A549 (cell line): ENCODE results near the gene TTLL11. TPM values are rescaled to one million over a fixed set of nuclear protein-coding genes. Genes with fewer than 3 reads are reported as not detected.

Source experiments
- ATAC-seq, 2 experiments: fragments of 200-7000 bp in 1 of 2; fragments of >200 bp in 1 of 2; cut with Nextera tagmentation in 1 of 2; cut with Tn5 transposase in 1 of 2; 3 replicates each; pipeline versions ENCODE4 v1.8.0 to v1.9.1; 2018 to 2020; ENCODE audit warnings: mild to moderate bottlenecking in 1 of 2, moderate library complexity in 1 of 2
- CTCF ChIA-PET: fragments of 300-600 bp; sonication (Branson Sonifier 250); formaldehyde crosslinking; extraction: SDS; loops from one replicate; lab custom pipeline; 2021; ENCODE audit warnings: antibody characterized with exemption, inconsistent platforms; lab: Yijun Ruan, JAX
- POLR2A ChIA-PET: fragments of 350-600 bp; formaldehyde crosslinking; extraction: SDS; loops from one replicate; lab custom pipeline; 2021; ENCODE audit warnings: antibody characterized with exemption, inconsistent platforms; lab: Yijun Ruan, JAX
- DNase-seq, 2 experiments: peaks; one replicate each; pipeline versions ENCODE4 v3.0.0 to v3.0.0-alpha.2; 2011 to 2016; ENCODE audit warnings: low read depth in 1 of 2, low spot score in 1 of 2
- FAIRE-seq: peaks from 2 replicates; lab custom pipeline; 2011; peaks lifted over from hg19 to GRCh38; lab: Jason Lieb, UNC
- H3K27ac ChIP-seq, 2 experiments: fragments of >200 bp; sonication (Bioruptor Twin); formaldehyde crosslinking; 3 replicates each; pipeline ENCODE4 v1.5.1; 2016 to 2017
- H3K4me1 ChIP-seq: fragments of >200 bp; sonication (Bioruptor Twin); formaldehyde crosslinking; 3 replicates; pipeline ENCODE4 v1.6.1; 2016
- H3K4me2 ChIP-seq: fragments of >200 bp; sonication (Bioruptor Twin); formaldehyde crosslinking; 3 replicates; pipeline ENCODE4 v1.6.1; 2016
- H3K4me3 ChIP-seq: fragments of >200 bp; sonication (Bioruptor Twin); formaldehyde crosslinking; 3 replicates; pipeline ENCODE4 v1.5.1; 2016
- H3K9me3 ChIP-seq: fragments of >200 bp; sonication (Bioruptor Twin); formaldehyde crosslinking; 3 replicates; pipeline ENCODE4 v1.6.1; 2016
- BHLHE40 ChIP-seq: IDR thresholded peaks from 2 replicates; pipeline ENCODE4 v1.6.1; 2012; ENCODE audit warnings: low read depth, low read length, inconsistent platforms
- CBX2 ChIP-seq: fragments of 200-600 bp; sonication (generic); IDR thresholded peaks from 2 replicates; pipeline ENCODE4 v1.6.1; 2016; ENCODE audit warnings: low read depth, mild to moderate bottlenecking, borderline replicate concordance
- CBX8 ChIP-seq: fragments of 200-600 bp; sonication (generic); IDR thresholded peaks from 2 replicates; pipeline ENCODE4 v1.6.1; 2016
- CHD2 ChIP-seq: fragments of 150-350 bp; IDR thresholded peaks from 2 replicates; pipeline ENCODE4 v1.6.1; 2014; ENCODE audit warnings: low read length; ENCODE audit not compliant: partially characterized antibody
- EHF ChIP-seq: fragments of 250-450 bp; sonication (Bioruptor Pico); IDR thresholded peaks from 2 replicates; pipeline ENCODE4 v1.5.0; 2020; ENCODE audit warnings: mild to moderate bottlenecking
- FOXS1 ChIP-seq: fragments of 250-450 bp; sonication (Bioruptor Pico); IDR thresholded peaks from 2 replicates; pipeline ENCODE4 v1.5.0; 2020; ENCODE audit warnings: mild to moderate bottlenecking, moderate library complexity
- GATA3 ChIP-seq: IDR thresholded peaks from 2 replicates; pipeline ENCODE4 v1.6.1; 2012; ENCODE audit warnings: borderline replicate concordance
- HEYL ChIP-seq: fragments of 250-450 bp; sonication (Bioruptor Pico); IDR thresholded peaks from 2 replicates; pipeline ENCODE4 v1.8.0; 2021; ENCODE audit warnings: mild to moderate bottlenecking, moderate library complexity
- HOXA7 ChIP-seq: fragments of 250-450 bp; sonication (Bioruptor Pico); IDR thresholded peaks from 2 replicates; pipeline ENCODE4 v1.5.0; 2020; ENCODE audit warnings: mild to moderate bottlenecking, moderate library complexity
- HOXB13 ChIP-seq: fragments of 250-450 bp; sonication (Bioruptor Pico); IDR thresholded peaks from 2 replicates; pipeline ENCODE4 v1.5.0; 2020; ENCODE audit warnings: low read depth, mild to moderate bottlenecking, moderate library complexity
- JUNB ChIP-seq: fragments of >200 bp; sonication (Bioruptor Twin); formaldehyde crosslinking; IDR thresholded peaks from 2 replicates; pipeline ENCODE4 v1.6.1; 2016
- MAFK ChIP-seq: fragments of 450-650 bp; IDR thresholded peaks from 2 replicates; pipeline ENCODE4 v1.6.1; 2014; ENCODE audit not compliant: partially characterized antibody
- MYC ChIP-seq: IDR thresholded peaks from 2 replicates; pipeline ENCODE4 v1.6.1; 2012; ENCODE audit warnings: mild to moderate bottlenecking, inconsistent platforms, low read length, improper control_type of control experiment, borderline replicate concordance
- NPAS2 ChIP-seq: fragments of 250-450 bp; sonication (Bioruptor Pico); IDR thresholded peaks from 2 replicates; pipeline ENCODE4 v1.8.0; 2022; ENCODE audit warnings: mild to moderate bottlenecking, moderate library complexity, borderline replicate concordance
- NR3C1 ChIP-seq: fragments of >200 bp; sonication (Bioruptor Twin); formaldehyde crosslinking; IDR thresholded peaks from 3 replicates; pipeline ENCODE4 v1.6.1; 2017
- PHF8 ChIP-seq: fragments of 200-600 bp; sonication (generic); IDR thresholded peaks from 2 replicates; pipeline ENCODE4 v1.6.1; 2016; ENCODE audit warnings: low read depth, mild to moderate bottlenecking, antibody characterized with exemption, moderate library complexity, borderline replicate concordance
- POLR2AphosphoS2 ChIP-seq: conservative IDR thresholded peaks from 2 replicates; pipeline ENCODE4 v1.6.1; 2012; ENCODE audit warnings: low read length, improper control_type of control experiment, inconsistent platforms
- RCOR1 ChIP-seq: fragments of 150-350 bp; IDR thresholded peaks from 2 replicates; pipeline ENCODE4 v1.6.1; 2014; ENCODE audit warnings: antibody characterized with exemption, low read length, low read depth
- SMC3 ChIP-seq: fragments of >200 bp; sonication (Bioruptor Twin); formaldehyde crosslinking; IDR thresholded peaks from 3 replicates; pipeline ENCODE4 v1.6.1; 2018; ENCODE audit warnings: inconsistent platforms
- SREBF2 ChIP-seq: fragments of 450-650 bp; IDR thresholded peaks from 2 replicates; pipeline ENCODE4 v1.6.1; 2014; ENCODE audit warnings: mild to moderate bottlenecking, moderate library complexity
- TFCP2L1 ChIP-seq: fragments of 250-450 bp; sonication (Bioruptor Pico); IDR thresholded peaks from 2 replicates; pipeline ENCODE4 v1.5.0; 2021; ENCODE audit warnings: mild to moderate bottlenecking
- TP53 ChIP-seq: fragments of 250-450 bp; sonication (Bioruptor Pico); IDR thresholded peaks from 2 replicates; pipeline ENCODE4 v1.5.0; 2021; ENCODE audit warnings: mild to moderate bottlenecking, moderate library complexity
- ZC3H11A ChIP-seq: fragments of 450-650 bp; IDR thresholded peaks from 2 replicates; pipeline ENCODE4 v1.6.1; 2014; ENCODE audit warnings: antibody characterized with exemption, mild to moderate bottlenecking
- ZNF302 ChIP-seq: fragments of 250-450 bp; sonication (Bioruptor Pico); IDR thresholded peaks from 2 replicates; pipeline ENCODE4 v1.9.0; 2021; ENCODE audit warnings: inconsistent platforms, mild to moderate bottlenecking, moderate library complexity
- WGBS: methylation state at CpG from one replicate; pipeline ENCODE4 v1.1.6; 2017; ENCODE audit errors: missing lambda C conversion rate; 5-methylcytosine and 5-hydroxymethylcytosine counted together
- polyA plus RNA-seq, 4 experiments: library from polyadenylated mRNA; depleted of rRNA in 3 of 4; stranded (reverse); fragments of >200 nt; fragmentation: RNase III in 1 of 4; extraction: RNeasy Plus Mini Kit Qiagen cat#74134 plus additional on column Dnase treatment in 1 of 4; gene quantifications; 2 replicates in 3 of 4; 3 replicates in 1 of 4; pipeline ENCODE4 v1.2.3, GENCODE V29; 2011 to 2017
- TF ChIP-seq, protein P1 (sequence below): IDR thresholded peaks from 2 replicates; pipeline ENCODE4 v1.6.1; 2012
- TF ChIP-seq, protein P2 (sequence below): fragments of >200 bp; sonication (Bioruptor Twin); formaldehyde crosslinking; IDR thresholded peaks from 3 replicates; pipeline ENCODE4 v1.6.1; 2016

TTLL11 gene
- polyA plus RNA-seq, 2 of the 4 experiments (the other 2 are of a cell fraction) = 1.8 to 2.6 TPM

DNA sequence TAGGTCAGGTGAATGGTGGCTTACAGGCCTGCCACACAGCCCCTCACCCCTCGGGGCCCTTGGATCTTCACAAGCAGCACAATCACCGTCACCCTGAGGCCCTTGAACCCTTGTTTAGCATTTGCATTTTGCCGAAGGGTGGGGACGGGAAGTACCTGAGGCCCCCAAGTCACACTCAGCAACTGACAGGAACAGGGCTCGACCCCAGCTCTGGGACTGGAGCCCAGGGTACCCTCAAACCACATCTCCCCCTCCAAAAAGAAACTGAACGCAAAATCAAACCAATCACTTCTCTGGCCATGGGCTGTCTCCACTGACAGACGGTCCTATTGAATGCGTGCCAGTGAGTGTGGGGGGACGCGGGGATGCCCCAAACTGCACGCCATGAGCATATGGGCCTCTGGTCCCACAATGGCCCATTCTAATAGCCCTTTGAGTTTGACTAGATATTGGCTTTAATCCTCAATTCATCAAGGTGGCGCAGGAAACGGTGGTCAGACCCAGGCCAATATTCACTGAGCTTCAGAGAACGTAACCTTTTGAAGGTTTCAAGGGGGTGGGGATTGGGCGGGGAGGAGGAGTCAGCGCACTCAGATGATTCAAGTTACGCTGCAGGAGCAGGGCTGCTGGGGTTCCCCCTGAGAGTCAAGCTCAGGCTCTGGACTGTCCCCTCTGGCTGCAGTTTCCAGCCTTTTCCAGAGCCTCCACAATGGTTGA is 265.7 kb downstream of the TTLL11 start:
- Histone ChIP-seq H3K27ac (no peak overlapping the region), H3K4me1 (no peaks in the 10 kb centered on the region), H3K9me3 (no peaks in the 10 kb centered on the region), H3K4me3 (no peak overlapping the region), H3K4me2 (no peak overlapping the region)
- DNase-seq = no peak
- ChIA-PET POLR2A (no interaction called here), CTCF (no interaction called here)
- no peak for TF ChIP-seq FOXS1 (CRISPR knock-in tag)
- no peak for TF ChIP-seq TP53 (CRISPR knock-in tag)
- no peak for TF ChIP-seq GATA3
- TF ChIP-seq TFCP2L1 (CRISPR knock-in tag) = no peak
- TF ChIP-seq PHF8 = no peak
- no peak for TF ChIP-seq SREBF2
- TF ChIP-seq MAFK = no peak
- TF ChIP-seq, protein P1, sequence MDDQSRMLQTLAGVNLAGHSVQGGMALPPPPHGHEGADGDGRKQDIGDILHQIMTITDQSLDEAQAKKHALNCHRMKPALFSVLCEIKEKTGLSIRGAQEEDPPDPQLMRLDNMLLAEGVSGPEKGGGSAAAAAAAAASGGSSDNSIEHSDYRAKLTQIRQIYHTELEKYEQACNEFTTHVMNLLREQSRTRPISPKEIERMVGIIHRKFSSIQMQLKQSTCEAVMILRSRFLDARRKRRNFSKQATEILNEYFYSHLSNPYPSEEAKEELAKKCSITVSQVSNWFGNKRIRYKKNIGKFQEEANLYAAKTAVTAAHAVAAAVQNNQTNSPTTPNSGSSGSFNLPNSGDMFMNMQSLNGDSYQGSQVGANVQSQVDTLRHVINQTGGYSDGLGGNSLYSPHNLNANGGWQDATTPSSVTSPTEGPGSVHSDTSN = no peak
- TF ChIP-seq BHLHE40 = no peak
- TF ChIP-seq NPAS2 (CRISPR knock-in tag) = no peak
- TF ChIP-seq HOXA7 (CRISPR knock-in tag) = no peak
- TF ChIP-seq, protein P2, sequence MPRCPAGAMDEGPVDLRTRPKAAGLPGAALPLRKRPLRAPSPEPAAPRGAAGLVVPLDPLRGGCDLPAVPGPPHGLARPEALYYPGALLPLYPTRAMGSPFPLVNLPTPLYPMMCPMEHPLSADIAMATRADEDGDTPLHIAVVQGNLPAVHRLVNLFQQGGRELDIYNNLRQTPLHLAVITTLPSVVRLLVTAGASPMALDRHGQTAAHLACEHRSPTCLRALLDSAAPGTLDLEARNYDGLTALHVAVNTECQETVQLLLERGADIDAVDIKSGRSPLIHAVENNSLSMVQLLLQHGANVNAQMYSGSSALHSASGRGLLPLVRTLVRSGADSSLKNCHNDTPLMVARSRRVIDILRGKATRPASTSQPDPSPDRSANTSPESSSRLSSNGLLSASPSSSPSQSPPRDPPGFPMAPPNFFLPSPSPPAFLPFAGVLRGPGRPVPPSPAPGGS = no peak
- no peak for TF ChIP-seq CBX8
- TF ChIP-seq MYC = no peak
- WGBS = 77% methylated on average over 16 of the region's 17 CpGs
- no peak for ATAC-seq
- no peak for FAIRE-seq

DNA sequence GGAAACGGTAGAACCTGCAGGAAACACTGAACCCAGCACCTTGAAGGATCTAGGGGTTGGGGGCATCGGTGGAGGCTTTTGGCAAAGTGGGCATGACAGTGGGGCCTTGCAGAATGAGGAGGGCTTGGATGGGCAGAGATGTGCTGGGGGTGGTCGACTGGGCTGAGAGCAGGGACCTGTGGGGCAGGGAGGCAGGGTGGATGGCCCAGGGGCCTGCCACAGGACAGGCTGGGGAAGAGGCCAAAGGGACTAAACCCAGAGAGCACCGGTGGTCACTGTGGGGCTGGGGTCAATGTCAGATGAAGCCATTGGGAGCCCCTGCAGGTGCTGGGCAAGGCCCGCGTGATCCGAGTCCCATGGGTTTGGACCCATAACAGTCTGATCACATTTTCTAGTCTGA is 266.4 kb downstream of the TTLL11 start:
- ChIA-PET CTCF (no interaction called here), POLR2A (no interaction called here)
- Histone ChIP-seq H3K4me2 (no peak overlapping the region), H3K4me3 (no peak overlapping the region), H3K9me3 (no peaks in the 10 kb centered on the region), H3K4me1 (no peaks in the 10 kb centered on the region), H3K27ac (no peak overlapping the region)
- FAIRE-seq = no peak
- no peak for TF ChIP-seq RCOR1
- no peak for TF ChIP-seq HOXB13
- no peak for TF ChIP-seq ZNF302
- TF ChIP-seq MAFK = no peak
- no peak for TF ChIP-seq GATA3
- TF ChIP-seq CHD2 = no peak
- TF ChIP-seq HEYL (CRISPR knock-in tag) = no peak
- TF ChIP-seq ZC3H11A = no peak
- TF ChIP-seq JUNB = no peak
- TF ChIP-seq NR3C1 = no peak
- no peak for TF ChIP-seq BHLHE40
- TF ChIP-seq SMC3 = no peak
- no peak for TF ChIP-seq EHF (CRISPR knock-in tag)
- TF ChIP-seq POLR2AphosphoS2 = no peak
- TF ChIP-seq CBX2 = no peak
- WGBS = 67% methylated on average over 7 of the region's 7 CpGs
- DNase-seq = no peak
- ATAC-seq = no peak
